IMR-90 (cell line): ENCODE results near the gene FAM174B. TPM values are rescaled to one million over a fixed set of nuclear protein-coding genes. Genes with fewer than 3 reads are reported as not detected.

Source experiments
- ATAC-seq: fragments of 200-7000 bp; cut with Tn5 transposase; 2 replicates; pipeline ENCODE4 v1.9.1; 2020; ENCODE audit warnings: low read depth, mild to moderate bottlenecking, moderate library complexity
- BruUV-seq: library from RNA; stranded (reverse); fragments of 400-500 nt; replicated peaks from 2 replicates; lab custom pipeline; 2021; lab: Mats Ljungman, UMichigan
- CTCF ChIA-PET: fragments of 300-600 bp; formaldehyde crosslinking; extraction: SDS; loops from one replicate; lab custom pipeline; 2021; ENCODE audit warnings: antibody characterized with exemption; lab: Yijun Ruan, JAX
- POLR2A ChIA-PET: fragments of 300-600 bp; sonication (Branson Sonifier 250); formaldehyde crosslinking; loops from one replicate; lab custom pipeline; 2022; ENCODE audit warnings: antibody characterized with exemption; ENCODE audit not compliant: unreplicated experiment; lab: Charles Lee
- DNase-seq: peaks from one replicate; pipeline ENCODE4 v3.0.0; 2013
- H2AFZ ChIP-seq: replicated peaks from 2 replicates; pipeline ENCODE3; 2013; ENCODE audit warnings: low read length, mild to moderate bottlenecking; ENCODE audit not compliant: poor library complexity
- H2AK5ac ChIP-seq: 2 replicates; pipeline ENCODE4 v1.6.1; 2013; ENCODE audit warnings: low read depth, low read length, inconsistent platforms
- H2AK9ac ChIP-seq: replicated peaks from 2 replicates; pipeline ENCODE3; 2013; ENCODE audit warnings: mild to moderate bottlenecking, low read depth, low read length, moderate library complexity; ENCODE audit not compliant: poor library complexity
- H2BK120ac ChIP-seq: 2 replicates; pipeline ENCODE4 v1.6.1; 2013; ENCODE audit warnings: low read depth, low read length, inconsistent platforms
- H2BK15ac ChIP-seq: 3 replicates; pipeline ENCODE4 v1.6.1; 2013; ENCODE audit warnings: low read depth, low read length, inconsistent platforms
- H2BK20ac ChIP-seq: 2 replicates; pipeline ENCODE4 v1.6.1; 2013; ENCODE audit warnings: low read depth, mild to moderate bottlenecking, inconsistent platforms, low read length, moderate library complexity
- H2BK5ac ChIP-seq: 2 replicates; pipeline ENCODE4 v1.6.1; 2013; ENCODE audit warnings: mild to moderate bottlenecking, low read depth, low read length, inconsistent platforms; ENCODE audit not compliant: poor library complexity, severe bottlenecking
- H3K14ac ChIP-seq: replicated peaks from 2 replicates; pipeline ENCODE4 v1.6.1; 2013; ENCODE audit warnings: low read depth, low read length, inconsistent platforms
- H3K18ac ChIP-seq: 2 replicates; pipeline ENCODE4 v1.6.1; 2013; ENCODE audit warnings: low read depth, low read length, control low read depth
- H3K23ac ChIP-seq: 2 replicates; pipeline ENCODE4 v1.6.1; 2013; ENCODE audit warnings: low read depth, low read length, inconsistent platforms
- H3K27ac ChIP-seq: 2 replicates; pipeline ENCODE4 v1.5.1; 2013; ENCODE audit warnings: mild to moderate bottlenecking, control low read depth, low read length; ENCODE audit not compliant: insufficient read depth
- H3K27me3 ChIP-seq: 2 replicates; pipeline ENCODE4 v1.6.1; 2013; ENCODE audit warnings: low read length; ENCODE audit not compliant: control insufficient read depth, insufficient read depth
- H3K36me3 ChIP-seq: 2 replicates; pipeline ENCODE4 v1.6.1; 2013; ENCODE audit warnings: low read length, mixed read lengths; ENCODE audit not compliant: control insufficient read depth, insufficient read depth
- H3K4ac ChIP-seq: 2 replicates; pipeline ENCODE4 v1.6.1; 2013; ENCODE audit warnings: low read depth, low read length, inconsistent platforms
- H3K4me1 ChIP-seq: 2 replicates; pipeline ENCODE4 v1.6.1; 2013; ENCODE audit warnings: low read length, mixed read lengths; ENCODE audit not compliant: control insufficient read depth, insufficient read depth
- H3K4me2 ChIP-seq: 2 replicates; pipeline ENCODE4 v1.6.1; 2013; ENCODE audit warnings: low read depth, mild to moderate bottlenecking, control low read depth, low read length, moderate library complexity
- H3K4me3 ChIP-seq: 2 replicates; pipeline ENCODE4 v1.5.1; 2013; ENCODE audit warnings: low read depth, mild to moderate bottlenecking, control low read depth, low read length, moderate library complexity; ENCODE audit not compliant: insufficient read depth
- H3K56ac ChIP-seq: 2 replicates; pipeline ENCODE4 v1.6.1; 2013; ENCODE audit warnings: low read length, inconsistent platforms; ENCODE audit not compliant: insufficient read depth; ENCODE audit errors: extremely low read depth
- H3K79me1 ChIP-seq, 2 experiments: 2 replicates each; pipeline ENCODE4 v1.6.1; 2013; ENCODE audit warnings: low read length in 2 of 2, inconsistent platforms in 1 of 2, low read depth in 1 of 2
- H3K9ac ChIP-seq: 2 replicates; pipeline ENCODE4 v1.6.1; 2013; ENCODE audit warnings: low read depth, low read length, control low read depth
- H3K9me1 ChIP-seq: 2 replicates; pipeline ENCODE4 v1.6.1; 2013; ENCODE audit warnings: low read length, inconsistent platforms; ENCODE audit not compliant: insufficient read depth
- H3K9me3 ChIP-seq: 2 replicates; pipeline ENCODE4 v1.6.1; 2013; ENCODE audit warnings: low read length; ENCODE audit not compliant: control insufficient read depth, insufficient read depth
- H4K20me1 ChIP-seq: 2 replicates; pipeline ENCODE4 v1.6.1; 2013; ENCODE audit warnings: low read length, inconsistent platforms; ENCODE audit not compliant: insufficient read depth
- H4K5ac ChIP-seq: 2 replicates; pipeline ENCODE4 v1.6.1; 2013; ENCODE audit warnings: mild to moderate bottlenecking, low read depth, low read length, control low read depth
- H4K8ac ChIP-seq, 2 experiments: 2 replicates each; pipeline ENCODE4 v1.6.1; 2013; ENCODE audit warnings: low read depth in 2 of 2, low read length in 2 of 2, control low read depth in 1 of 2, inconsistent platforms in 1 of 2
- H4K91ac ChIP-seq: 2 replicates; pipeline ENCODE4 v1.6.1; 2013; ENCODE audit warnings: low read depth, low read length, inconsistent platforms; ENCODE audit not compliant: insufficient read depth
- BHLHE40 ChIP-seq: fragments of 150-350 bp; IDR thresholded peaks from 2 replicates; pipeline ENCODE4 v1.6.1; 2016; ENCODE audit warnings: mild to moderate bottlenecking, low read depth, low read length
- CEBPB ChIP-seq: IDR thresholded peaks from 2 replicates; pipeline ENCODE4 v1.6.1; 2012; ENCODE audit warnings: low read depth, low read length, improper control_type of control experiment
- FOS ChIP-seq: fragments of 150-350 bp; IDR thresholded peaks from 2 replicates; pipeline ENCODE4 v1.6.1; 2016; ENCODE audit warnings: low read depth, low read length
- MAFK ChIP-seq: IDR thresholded peaks from 2 replicates; pipeline ENCODE4 v1.6.1; 2012; ENCODE audit warnings: low read depth, low read length, improper control_type of control experiment
- MXI1 ChIP-seq: IDR thresholded peaks from 2 replicates; pipeline ENCODE4 v1.6.1; 2012; ENCODE audit warnings: low read depth, mild to moderate bottlenecking, low read length, moderate library complexity, borderline replicate concordance
- RAD21 ChIP-seq: IDR thresholded peaks from 2 replicates; pipeline ENCODE4 v1.6.1; 2012; ENCODE audit warnings: low read length, improper control_type of control experiment
- SMC3 ChIP-seq: fragments of 150-350 bp; IDR thresholded peaks from 2 replicates; pipeline ENCODE4 v1.6.1; 2016; ENCODE audit warnings: low read depth, mild to moderate bottlenecking, antibody characterized with exemption, low read length, moderate library complexity
- WGBS, 2 experiments: methylation state at CpG; one replicate each; pipeline versions ENCODE4 v1.1.5 to v1.1.7; 2013; ENCODE audit warnings: missing lambda C conversion rate in 2 of 2; ENCODE audit not compliant: insufficient read length in 1 of 2; ENCODE audit errors: extremely low coverage in 2 of 2; 5-methylcytosine and 5-hydroxymethylcytosine counted together
- dilution Hi-C: fragments of 300-500 bp; cut with HindIII; formaldehyde crosslinking; loops from one replicate; pipeline ENCODE4 v1.14.3; 2018; ENCODE audit warnings: low sequenced_read_pairs; ENCODE audit not compliant: unreplicated experiment
- in situ Hi-C: fragments of 300-500 bp; cut with MboI; formaldehyde crosslinking; loops from 3 replicates; pipeline ENCODE4 v1.14.3; 2019; ENCODE audit warnings: low sequenced_read_pairs, inconsistent platforms, mixed read lengths
- intact Hi-C: fragments of 100-400 bp; cut with micrococcal nuclease; formaldehyde crosslinking; loops from 2 replicates; pipeline ENCODE4 v1.10.0; 2022
- polyA plus RNA-seq, 3 experiments: library from polyadenylated mRNA; depleted of rRNA; stranded (reverse); fragments of >200 nt; gene quantifications; 2 replicates each; pipeline ENCODE4 v1.2.3, GENCODE V29; 2012; ENCODE audit warnings: low replicate concordance in 1 of 3
- total RNA-seq: library from RNA; depleted of rRNA; stranded (reverse); fragments of >200 nt; gene quantifications from 2 replicates; pipeline ENCODE4 v1.2.3, GENCODE V29; 2012
- TF ChIP-seq, protein P1 (sequence below): fragments of 150-350 bp; IDR thresholded peaks from 2 replicates; pipeline ENCODE4 v1.6.1; 2016; ENCODE audit warnings: low read depth, mild to moderate bottlenecking, low read length, moderate library complexity, borderline replicate concordance

FAM174B gene
- total and polyA plus RNA-seq, 2 of the 4 experiments (the other 2 are of a cell fraction) = 0.18 to 0.56 TPM

GRCh38 chr15:92629276-92629974 is 26.1 kb downstream of the FAM174B start:
- ATAC-seq = no peak
- Histone ChIP-seq H4K5ac (no peak overlapping the region), H2BK5ac (no peak overlapping the region), H2AK5ac (no peak overlapping the region), H3K79me1 (no peaks in the 10 kb centered on the region), H3K23ac (no peak overlapping the region), H3K4me2 (no peak overlapping the region), H2AK9ac (no peak overlapping the region), H2AFZ (no peak overlapping the region), H3K14ac (no peak overlapping the region), H3K56ac (no peak overlapping the region), H2BK120ac (no peak overlapping the region), H2BK20ac (no peak overlapping the region), H3K27ac (no peak overlapping the region), H3K9ac (no peak overlapping the region), H3K36me3 (no peaks in the 10 kb centered on the region), H4K8ac (no peak overlapping the region), H3K4ac (no peak overlapping the region), H4K20me1 (no peaks in the 10 kb centered on the region), H3K18ac (no peak overlapping the region), H3K4me1 (no peaks in the 10 kb centered on the region), H4K91ac (no peak overlapping the region), H3K27me3 (no peaks in the 10 kb centered on the region; the same call in 1 of the 2 replicates), H3K9me1 (no peaks in the 10 kb centered on the region), H2BK15ac (no peak overlapping the region), H3K9me3 (no peaks in the 10 kb centered on the region), H3K4me3 (no peak overlapping the region)
- CTCF ChIA-PET = no interaction called here
- intact Hi-C loops (no loop called here), dilution Hi-C loops (no loop called here), in situ Hi-C loops (no loop called here)
- 67% methylated on average over 2 of the region's 11 CpGs; no CpG with 5 or more reads in 1 of the 2 experiments for WGBS, 2 experiments
- no TSS peak for BruUV-seq
- no peak for DNase-seq
- POLR2A ChIA-PET = no interaction called here
- no peak for TF ChIP-seq RAD21
- TF ChIP-seq, protein P1, sequence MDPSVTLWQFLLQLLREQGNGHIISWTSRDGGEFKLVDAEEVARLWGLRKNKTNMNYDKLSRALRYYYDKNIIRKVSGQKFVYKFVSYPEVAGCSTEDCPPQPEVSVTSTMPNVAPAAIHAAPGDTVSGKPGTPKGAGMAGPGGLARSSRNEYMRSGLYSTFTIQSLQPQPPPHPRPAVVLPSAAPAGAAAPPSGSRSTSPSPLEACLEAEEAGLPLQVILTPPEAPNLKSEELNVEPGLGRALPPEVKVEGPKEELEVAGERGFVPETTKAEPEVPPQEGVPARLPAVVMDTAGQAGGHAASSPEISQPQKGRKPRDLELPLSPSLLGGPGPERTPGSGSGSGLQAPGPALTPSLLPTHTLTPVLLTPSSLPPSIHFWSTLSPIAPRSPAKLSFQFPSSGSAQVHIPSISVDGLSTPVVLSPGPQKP = no peak
- TF ChIP-seq SMC3 = no peak
- no peak for TF ChIP-seq MAFK
- TF ChIP-seq BHLHE40 = no peak
- TF ChIP-seq MXI1 = no peak
- no peak for TF ChIP-seq CEBPB
- no peak for TF ChIP-seq FOS
